ENCODE results near the gene CDH4.

GRCh38 chr20:61331543-61331942, 79.5 kb downstream of the CDH4 start:
- TF ChIP-seq FOXK1 (CRISPR knock-in tag; IDR thresholded peaks at IDR 0.05; ENCODE audit: borderline replicate concordance) = no peak
- TF ChIP-seq CTCF (IDR thresholded peaks at IDR 0.05 in 2 of 3, conservative IDR thresholded peaks at IDR 0.05 in 1 of 3; ENCODE audit: insufficient read depth in 2 of 3, low read depth in 1 of 3, low read length in 3 of 3) = no peak
- no peak for TF ChIP-seq KDM1A (IDR thresholded peaks at IDR 0.05)
- no peak for TF ChIP-seq POLR2AphosphoS5 (IDR thresholded peaks at IDR 0.05; ENCODE audit: control insufficient read depth, insufficient read depth, low read depth, low read length)
- no peak for TF ChIP-seq KHSRP (IDR thresholded peaks at IDR 0.05)
